COLO668 (cell line): Measurements from ENCODE around the gene ZNF678.
"Not testable (repeated sequence)": the region's sequence is repeated elsewhere in the genome, so short reads cannot be mapped to it uniquely, and the experiment has no call there.

Experiments
- DNase-seq: peaks from one replicate; lab custom pipeline; 2025; ENCODE audit not compliant: unreplicated experiment; lab: John Stamatoyannopoulos, UW

The ZNF678 gene

DNA sequence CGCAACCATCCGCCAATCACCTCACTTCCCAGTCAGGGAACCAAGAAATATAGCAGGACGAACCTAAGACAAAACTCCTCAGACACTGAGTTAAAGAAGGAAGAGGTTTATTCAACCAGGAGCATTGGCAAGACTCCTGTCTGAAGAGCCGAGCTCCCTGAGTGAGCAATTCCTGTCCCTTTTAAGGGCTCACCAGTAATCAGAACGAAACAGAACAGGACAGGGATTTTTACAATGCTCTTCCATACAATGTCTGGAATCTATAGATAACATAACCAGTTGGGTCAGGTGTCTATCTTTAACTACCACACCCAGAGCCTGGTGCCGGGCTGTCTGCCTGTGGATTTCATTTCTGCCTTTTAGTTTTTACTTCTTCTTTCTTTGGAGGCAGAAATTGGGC is 32.9 kb downstream of the ZNF678 start:
- DNase-seq = not testable (repeated sequence)

DNA sequence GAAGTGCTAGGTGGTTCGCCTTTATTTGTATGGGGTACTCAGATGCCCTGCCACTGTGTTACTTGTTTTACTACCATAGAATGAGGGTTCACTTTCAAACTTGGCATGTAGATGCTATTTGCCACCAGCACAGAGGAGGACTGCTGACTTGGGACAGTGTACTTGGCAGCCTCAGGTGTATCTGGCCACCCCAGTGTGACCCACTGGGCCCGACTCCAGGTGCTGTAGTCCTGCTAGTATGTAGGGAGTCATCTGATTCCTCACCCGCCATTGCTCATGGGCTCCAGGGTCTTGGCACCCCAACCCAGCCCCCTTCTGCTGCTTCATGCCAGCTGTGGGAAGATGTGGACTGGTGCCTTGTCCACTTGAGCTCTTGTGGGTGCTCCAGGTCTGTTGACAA is 40.0 kb downstream of the ZNF678 start:
- no peak for DNase-seq

DNA sequence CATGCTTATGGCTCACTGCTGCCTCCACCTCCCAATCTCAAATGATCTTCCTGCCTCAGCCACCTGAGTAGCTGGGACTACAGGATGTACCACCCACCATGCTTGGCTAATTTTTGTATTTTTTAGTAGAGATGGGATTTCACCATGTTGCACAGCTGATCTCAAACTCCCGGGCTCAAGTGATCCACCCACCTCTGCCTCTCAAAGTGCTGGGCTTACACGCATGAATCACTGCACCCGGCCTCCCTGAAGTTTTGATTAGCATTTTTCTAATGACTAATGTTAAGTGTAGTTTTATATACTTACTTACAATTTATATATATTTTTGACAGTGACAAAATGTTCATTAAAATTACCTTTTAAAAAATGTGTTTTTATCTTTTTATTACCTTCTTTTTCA is 41.1 kb downstream of the ZNF678 start:
- no peak for DNase-seq

DNA sequence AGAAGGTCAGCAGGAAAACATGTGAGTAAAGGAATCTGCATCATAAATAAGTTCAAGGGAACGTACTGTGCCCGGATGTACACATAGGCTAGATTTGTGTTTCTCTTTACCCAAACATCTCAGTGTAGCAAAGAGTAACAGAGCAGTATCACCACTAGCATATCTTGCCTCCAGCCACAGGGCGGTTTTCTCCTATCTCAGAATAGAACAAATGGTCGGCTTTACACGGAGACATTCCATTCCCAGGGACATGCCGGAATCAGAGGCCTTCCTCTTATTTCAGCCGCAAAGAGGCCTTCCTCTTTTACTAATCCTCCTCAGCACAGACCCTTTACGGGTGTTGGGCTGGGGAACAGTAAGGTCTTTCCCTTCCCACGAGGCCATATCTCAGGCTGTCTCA is 42.9 kb downstream of the ZNF678 start:
- not testable (repeated sequence) for DNase-seq

DNA sequence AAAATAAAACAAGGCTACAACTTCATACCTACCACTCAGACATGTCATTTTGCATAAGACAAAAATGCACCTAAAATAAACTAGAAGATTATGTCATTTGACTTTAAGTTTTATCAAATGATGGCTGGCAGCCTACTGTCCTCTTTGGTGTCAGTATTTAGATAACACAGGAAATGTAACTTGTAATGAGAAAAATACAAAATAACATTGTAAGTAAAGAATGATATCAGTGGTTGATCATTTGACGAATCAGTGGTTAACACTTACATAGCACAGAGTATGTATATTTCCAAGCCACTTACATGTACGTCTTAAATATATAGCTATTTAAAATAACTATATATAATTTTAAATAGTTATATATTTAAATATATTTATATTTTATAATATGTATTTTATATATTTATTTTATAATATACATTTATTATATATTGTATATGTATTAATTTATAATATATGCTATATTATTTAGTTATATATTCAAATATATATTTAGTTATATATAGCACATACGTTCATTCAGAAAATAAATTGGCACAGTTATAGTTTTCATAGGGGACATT is 44.1 kb downstream of the ZNF678 start:
- no peak for DNase-seq

DNA sequence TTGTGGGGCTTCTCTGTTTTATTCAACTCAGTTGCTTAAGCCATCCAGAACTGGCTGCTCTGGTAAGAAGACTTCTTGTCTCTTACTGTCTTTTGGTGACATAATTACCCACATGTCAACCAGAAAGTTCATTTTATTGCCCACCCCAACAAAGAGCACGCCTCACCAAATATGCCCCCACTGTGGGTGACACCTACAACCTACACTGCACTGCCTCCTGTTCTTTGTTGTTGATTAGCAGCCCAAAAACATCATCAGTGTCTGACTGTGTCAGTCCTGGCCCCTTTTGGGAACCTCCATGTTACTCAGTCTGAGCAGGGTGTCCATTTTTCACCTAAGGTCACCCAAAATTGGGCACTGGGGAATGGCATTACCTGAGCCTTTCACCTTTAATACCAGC is 49.3 kb downstream of the ZNF678 start:
- DNase-seq = no peak

DNA sequence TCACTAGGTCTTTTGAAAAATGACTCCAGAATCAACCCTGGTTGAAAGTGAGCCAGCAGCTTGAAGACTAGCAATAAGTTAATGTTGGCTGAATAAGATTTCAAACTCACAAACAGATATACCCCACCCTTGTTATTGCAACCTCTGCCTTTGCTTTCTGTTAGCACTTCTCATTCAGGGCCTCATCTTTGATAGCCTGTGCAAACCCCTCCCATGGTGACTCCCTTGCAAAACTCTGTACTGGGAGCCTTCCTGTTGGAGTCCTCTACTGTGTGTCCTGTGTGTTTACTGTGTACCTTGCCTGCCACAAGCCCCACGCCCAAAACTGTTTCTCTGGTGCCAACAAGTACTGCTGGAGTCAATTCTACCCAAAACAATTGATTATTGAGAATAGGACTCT is 50.2 kb downstream of the ZNF678 start:
- no peak for DNase-seq

DNA sequence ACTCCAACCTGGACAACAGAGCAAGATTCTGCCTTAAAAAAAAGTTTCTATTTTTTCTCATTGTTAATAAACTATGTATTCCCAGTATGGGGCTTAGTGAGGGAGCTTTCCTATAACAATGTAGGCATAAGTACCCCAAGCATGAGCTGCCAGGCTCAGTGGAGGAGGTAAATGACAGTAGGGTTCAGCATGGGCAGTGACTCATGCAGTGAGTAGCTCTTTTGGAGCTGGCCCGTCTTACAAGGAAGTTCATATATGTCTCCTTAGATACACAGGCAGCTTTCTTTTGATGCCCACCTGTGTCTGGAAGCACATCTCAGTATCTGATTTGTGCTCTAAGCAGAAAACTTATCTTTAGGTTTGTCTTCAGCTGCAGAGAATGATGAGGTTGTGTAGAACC is 57.9 kb downstream of the ZNF678 start:
- no peak for DNase-seq

DNA sequence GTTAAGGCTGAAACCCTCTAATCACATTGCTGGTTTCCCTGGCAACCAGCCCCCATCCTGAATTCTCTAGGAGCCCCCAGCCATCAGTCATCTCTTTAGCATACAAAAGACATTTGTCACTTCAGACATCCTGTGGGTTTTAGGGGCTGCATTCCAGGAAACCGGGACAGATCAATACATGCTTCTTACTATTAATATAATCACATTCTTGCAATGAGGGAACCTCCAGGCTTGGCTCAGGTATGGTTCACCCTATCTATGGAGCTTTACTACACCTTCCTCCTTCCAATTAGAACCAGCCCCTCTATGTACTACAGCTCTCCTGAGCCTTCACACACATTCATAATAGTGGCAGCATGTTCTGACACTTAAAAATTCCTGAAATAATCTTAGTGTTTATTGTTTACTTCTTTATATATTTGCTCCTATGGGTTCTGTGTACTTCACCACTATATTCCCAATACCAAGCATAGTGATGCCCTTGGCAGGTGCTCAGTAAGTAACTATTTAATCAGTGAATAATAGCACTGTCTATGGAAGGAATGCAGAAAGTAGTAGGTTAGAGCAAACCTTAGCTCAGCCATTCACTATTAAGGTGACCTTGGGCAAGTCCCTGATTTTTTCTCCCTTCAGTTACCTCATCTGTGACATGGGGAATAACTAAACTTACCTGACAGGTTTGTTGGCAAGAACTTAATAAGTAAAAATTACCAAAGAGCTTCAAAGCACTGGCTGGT is 59.6 kb downstream of the ZNF678 start:
- DNase-seq = no peak

DNA sequence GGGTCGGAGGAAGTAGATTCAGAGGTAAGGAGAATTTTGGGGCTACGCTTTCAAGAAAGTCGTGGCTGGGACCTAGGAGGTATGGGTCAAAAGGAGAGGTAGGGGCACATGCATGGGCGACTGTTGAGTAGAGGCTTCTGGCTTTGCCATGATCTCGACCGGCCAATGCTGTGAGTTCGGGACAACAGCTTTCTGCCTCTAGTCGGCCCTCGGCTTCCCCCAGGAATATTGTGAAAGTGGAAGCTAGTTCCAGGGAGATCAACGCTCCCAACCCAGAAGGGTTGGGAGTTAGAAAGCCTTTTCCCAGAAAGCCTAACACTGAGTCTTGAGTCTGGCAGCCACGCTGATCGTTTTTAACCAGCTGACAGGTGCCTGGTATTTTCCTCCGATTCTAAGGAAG is 69.0 kb downstream of the ZNF678 start:
- DNase-seq = no peak

DNA sequence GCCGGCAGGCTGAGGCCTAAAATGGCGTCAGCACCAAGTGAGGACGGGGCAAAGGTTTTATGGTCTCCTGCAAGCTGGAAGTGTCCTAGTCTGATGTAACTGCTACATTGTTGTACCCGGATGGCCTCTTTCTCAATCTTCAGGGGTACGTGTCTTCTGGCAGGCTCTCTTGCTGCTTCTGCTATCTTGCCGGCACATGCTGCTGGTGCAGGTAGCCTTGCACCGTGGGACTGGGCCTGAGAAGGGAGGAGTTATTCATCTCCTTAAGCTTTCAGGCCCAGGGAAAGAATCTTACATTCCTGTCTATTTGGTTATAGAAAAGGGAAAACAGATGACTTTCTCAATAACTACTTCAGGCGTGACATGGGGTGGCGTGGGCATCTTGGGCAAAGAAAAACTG is 72.2 kb downstream of the ZNF678 start:
- no peak for DNase-seq

DNA sequence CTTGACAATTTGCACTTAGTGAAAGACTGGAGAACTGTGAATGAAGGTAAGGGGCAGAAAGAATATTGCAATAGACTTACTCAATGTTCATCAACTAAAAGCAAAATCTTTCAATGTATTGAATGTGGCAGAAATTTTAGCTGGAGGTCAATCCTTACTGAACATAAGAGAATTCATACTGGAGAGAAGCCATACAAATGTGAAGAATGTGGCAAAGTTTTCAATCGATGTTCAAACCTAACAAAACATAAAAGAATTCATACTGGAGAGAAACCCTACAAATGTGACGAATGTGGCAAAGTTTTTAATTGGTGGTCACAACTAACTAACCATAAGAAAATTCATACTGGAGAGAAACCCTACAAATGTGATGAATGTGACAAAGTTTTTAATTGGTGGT is 91.1 kb downstream of the ZNF678 start:
- no peak for DNase-seq

DNA sequence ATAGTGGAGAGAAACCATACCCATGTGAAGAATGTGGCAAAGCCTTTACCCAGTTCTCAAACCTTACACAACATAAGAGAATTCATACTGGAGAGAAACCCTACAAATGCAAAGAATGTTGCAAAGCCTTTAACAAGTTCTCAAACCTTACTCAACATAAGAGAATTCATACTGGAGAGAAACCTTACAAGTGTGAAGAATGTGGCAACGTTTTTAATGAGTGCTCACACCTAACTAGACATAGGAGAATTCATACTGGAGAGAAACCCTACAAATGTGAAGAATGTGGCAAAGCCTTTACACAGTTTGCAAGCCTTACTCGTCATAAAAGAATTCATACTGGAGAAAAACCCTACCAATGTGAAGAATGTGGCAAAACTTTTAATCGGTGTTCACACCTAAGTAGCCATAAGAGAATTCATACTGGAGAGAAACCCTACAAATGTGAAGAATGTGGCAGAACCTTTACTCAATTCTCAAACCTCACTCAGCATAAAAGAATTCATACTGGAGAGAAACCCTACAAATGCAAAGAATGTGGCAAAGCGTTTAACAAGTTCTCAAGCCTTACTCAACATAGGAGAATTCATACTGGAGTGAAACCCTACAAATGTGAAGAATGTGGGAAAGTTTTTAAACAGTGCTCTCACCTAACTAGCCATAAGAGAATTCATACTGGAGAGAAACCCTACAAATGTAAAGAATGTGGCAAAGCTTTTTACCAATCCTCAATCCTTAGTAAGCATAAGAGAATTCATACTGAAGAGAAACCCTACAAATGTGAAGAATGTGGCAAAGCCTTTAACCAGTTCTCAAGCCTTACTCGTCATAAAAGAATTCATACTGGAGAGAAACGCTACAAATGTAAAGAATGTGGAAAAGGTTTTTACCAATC is 91.7 kb downstream of the ZNF678 start:
- no peak for DNase-seq

DNA sequence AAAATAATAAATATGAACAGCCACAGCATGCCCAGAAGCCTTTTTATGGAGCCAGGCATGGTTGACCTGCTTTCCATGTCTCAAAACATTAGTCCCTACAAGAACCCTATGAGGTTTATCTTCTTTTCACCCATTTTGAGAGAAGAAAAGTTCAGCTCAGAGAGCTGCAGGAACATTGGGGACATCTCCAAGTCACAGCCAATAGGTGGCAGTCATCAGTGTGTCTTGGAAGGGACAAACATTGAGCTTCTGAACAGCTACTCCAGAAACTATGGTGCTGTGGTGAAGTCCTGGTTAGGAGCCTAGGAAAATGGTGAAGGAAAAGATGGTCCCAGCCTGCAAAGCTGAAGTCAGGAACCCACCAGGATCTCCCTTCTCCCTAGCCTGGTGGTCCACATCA is 98.1 kb downstream of the ZNF678 start:
- no peak for DNase-seq

DNA sequence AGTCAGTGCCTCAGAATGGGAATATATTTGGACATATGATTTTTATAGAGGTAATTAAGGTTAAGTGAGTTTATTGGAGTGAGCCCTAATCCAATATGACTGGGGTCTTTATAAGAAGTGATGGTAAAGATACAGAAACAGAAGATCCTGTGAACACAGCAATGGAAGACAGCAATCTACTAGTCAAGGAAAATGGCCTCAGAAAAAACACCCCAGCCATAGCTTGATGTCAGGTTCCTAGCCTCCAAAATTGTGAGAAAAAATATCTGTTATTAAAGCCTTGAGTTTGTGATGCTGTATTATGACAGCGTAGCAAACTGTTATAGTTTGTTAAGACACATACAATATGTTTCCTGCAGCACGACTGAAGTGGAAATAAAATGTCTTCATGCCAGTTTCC is 99.6 kb downstream of the ZNF678 start:
- DNase-seq = no peak

DNA sequence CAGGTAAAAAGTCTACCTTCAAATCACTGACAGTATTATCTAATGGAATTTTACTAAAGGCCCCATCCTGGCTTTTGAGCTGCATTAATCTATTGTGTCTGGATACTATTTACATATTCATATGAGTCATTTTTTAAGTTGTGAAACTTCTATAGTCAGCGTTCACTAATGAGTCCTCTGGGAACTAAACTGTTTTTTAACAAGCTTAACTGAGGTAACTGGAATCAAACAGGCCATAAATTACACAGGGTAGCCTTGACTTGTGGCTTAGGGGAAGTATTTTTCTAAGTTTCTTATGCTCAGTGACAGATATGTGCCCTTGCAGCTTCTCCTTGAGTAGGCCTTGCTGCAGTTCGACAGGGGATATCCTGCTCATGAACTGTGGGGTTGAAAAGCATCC is 102.9 kb downstream of the ZNF678 start:
- DNase-seq = no peak

DNA sequence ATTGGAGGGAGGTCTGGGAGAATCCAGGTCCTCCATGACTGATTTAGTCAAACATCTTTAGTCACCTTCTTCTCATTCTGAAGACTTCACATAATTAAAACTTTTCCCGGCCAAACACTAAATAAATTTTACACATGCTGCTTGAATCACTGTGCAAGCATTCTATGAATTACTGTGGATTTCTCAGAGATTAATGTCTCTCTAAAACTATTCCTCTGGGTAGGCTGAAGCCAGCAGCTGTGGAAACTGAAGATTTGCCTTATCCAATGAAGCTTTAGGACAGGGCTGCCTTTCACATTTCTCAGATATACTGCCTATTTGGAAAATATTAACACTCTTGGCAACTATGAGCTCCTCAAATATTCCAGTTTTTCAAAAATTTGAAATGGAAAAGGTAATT is 110.1 kb downstream of the ZNF678 start:
- no peak for DNase-seq

DNA sequence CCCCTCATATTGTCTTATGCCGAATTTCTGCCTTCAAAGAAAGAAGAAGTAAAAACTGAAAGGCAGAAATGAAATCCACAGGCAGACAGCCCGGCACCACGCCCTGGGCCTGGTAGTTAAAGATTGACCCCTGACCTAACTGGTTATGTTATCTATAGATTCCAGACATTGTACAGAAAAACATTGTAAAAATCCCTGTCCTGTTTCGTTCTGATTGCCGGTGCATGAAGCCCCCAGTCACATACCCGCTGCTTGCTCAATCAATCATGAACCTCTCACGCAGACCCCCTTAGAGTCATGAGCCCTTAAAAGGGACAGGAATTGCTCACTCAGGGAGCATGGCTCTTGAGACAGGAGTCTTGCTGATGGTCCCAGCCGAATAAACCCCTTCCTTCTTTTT is 122.5 kb downstream of the ZNF678 start:
- no peak for DNase-seq

DNA sequence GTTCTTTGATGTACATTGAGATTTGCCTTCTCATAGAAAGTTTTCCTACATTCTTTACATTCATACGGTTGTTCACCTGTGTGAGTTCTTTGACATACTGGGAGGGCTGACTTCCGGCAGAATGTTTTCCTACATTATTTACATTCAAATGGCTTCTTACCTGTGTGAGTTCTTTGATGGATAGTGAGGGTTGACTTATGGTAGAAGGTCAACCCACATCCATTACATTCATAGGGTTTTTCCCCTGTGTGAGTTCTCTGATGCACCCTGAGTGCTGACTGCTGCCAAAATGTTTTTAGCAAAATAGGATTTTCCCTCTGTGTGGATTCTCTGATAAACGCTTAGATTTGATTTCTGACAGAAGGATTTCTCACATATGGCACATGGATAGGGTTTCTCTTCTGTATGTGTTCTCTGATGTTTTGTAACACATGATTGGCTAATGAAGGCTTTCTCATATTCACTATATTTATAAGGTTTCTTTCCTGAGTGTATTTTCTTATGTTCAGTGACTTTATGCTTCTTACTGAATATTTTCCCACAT is 134.0 kb downstream of the ZNF678 start:
- no peak for DNase-seq

DNA sequence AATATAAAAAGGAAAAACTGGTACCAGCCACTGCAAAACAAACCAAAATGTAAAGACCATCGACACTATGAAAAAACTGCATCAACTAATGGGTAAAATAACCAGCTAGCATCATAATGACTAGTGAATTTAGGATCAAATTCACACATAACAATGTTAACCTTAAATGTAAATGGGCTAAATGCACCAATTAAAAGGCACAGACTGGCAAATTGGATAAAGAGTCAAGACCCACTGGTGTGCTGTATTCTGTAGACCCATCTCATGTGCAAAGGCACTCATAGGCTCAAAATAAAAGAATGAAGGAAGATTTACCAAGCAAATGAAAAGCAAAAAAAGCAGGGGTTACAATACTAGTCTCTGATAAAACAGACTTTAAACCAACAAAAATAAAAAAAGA is 138.3 kb downstream of the ZNF678 start:
- not testable (repeated sequence) for DNase-seq

DNA sequence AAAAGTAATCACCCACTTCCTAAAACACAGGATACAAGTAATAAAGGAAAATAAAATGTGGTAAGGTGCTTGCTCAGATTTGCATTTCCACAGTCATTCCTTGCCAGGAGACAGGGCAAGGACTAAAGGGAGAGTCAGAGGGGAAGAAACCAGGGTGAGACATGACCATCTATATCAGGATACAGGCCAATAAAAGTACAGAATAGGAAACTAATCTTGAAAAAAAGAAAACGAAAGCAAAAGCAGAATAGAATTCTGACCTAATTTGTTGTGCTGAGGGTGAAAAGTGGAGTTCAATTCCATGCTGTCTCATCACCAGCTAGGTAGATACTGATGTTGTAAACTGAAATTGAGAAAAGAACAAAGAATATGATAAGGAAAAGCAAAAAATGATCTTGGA is 144.5 kb downstream of the ZNF678 start:
- DNase-seq = no peak

DNA sequence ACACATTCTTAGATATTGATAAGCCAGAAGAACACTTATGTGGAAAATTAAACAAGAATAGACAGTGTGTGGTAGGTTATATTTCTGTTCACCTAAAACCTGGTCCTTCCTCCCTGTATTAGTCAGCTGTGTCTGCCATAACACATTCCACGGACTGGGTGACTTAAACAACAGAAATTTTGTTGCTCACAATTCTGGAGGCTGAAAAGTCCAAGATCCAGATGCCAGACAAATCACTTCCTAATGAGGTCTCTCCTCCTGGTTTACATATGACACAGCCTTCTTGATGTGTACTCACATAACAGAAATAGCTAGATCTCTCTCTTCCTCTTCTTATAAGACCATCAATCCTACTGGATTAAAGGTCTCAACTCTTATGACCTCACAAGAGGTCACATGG is 146.1 kb downstream of the ZNF678 start:
- no peak for DNase-seq
